AG09309 (cell line): ENCODE data around the gene MAP3K6.

Experiments used
- DNase-seq: peaks from one replicate; pipeline ENCODE4 v3.0.0-alpha.2; 2010; ENCODE audit warnings: low read depth
- H3K4me3 ChIP-seq: 2 replicates; pipeline ENCODE4 v1.5.1; 2011; ENCODE audit warnings: mild to moderate bottlenecking, low read depth, low read length, moderate library complexity; ENCODE audit not compliant: control insufficient read depth
- CTCF ChIP-seq: IDR thresholded peaks from 2 replicates; pipeline ENCODE4 v1.5.1; 2011; ENCODE audit warnings: mild to moderate bottlenecking, low read depth, low read length, inconsistent platforms; ENCODE audit not compliant: insufficient read depth, control insufficient read depth; ENCODE audit errors: missing control alignments

The MAP3K6 gene

GRCh38 chr1:27397110-27397509 is 30.3 kb upstream of the MAP3K6 start:
- H3K4me3 ChIP-seq, result no peak overlapping the region
- TF ChIP-seq CTCF, result no peak
- DNase-seq, result no peak

- DNase-seq, result no peak
- peak; percentile 97 for TF ChIP-seq CTCF
- H3K4me3 ChIP-seq, result no peak overlapping the region
These were observed 28.9 kb upstream of the MAP3K6 start for GRCh38 chr1:27395441-27396195.

GRCh38 chr1:27394925-27395324 is 28.2 kb upstream of the MAP3K6 start:
- TF ChIP-seq CTCF, result no peak
- no peak overlapping the region for H3K4me3 ChIP-seq
- no peak for DNase-seq

- DNase-seq, result no peak
- H3K4me3 ChIP-seq, result no peak overlapping the region
- TF ChIP-seq CTCF, result no peak
These were observed 27.5 kb upstream of the MAP3K6 start for GRCh38 chr1:27394282-27394658.

GRCh38 chr1:27393641-27394281 is 27.0 kb upstream of the MAP3K6 start:
- H3K4me3 ChIP-seq, result no peak overlapping the region
- no peak for DNase-seq
- TF ChIP-seq CTCF, result no peak

- peak; percentile 34 for TF ChIP-seq CTCF
- no peak for DNase-seq
- peak overlapping the region; percentile 68 for H3K4me3 ChIP-seq
These were observed 26.2 kb upstream of the MAP3K6 start for GRCh38 chr1:27392778-27393635.
